WI38 (cell line): ENCODE results near the gene GPC3.

Experiments used
- H3K4me3 ChIP-seq: 2 replicates; pipeline ENCODE4 v1.5.1; 2011; ENCODE audit warnings: low read depth, mild to moderate bottlenecking, control low read depth, low read length
- CTCF ChIP-seq: IDR thresholded peaks from 2 replicates; pipeline ENCODE4 v1.5.1; 2012; ENCODE audit warnings: low read depth, mild to moderate bottlenecking, control low read depth, low read length

GPC3 gene

GRCh38 chrX:133834771-133835170, 150.6 kb downstream of the GPC3 start:
- no peak overlapping the region for H3K4me3 ChIP-seq
- TF ChIP-seq CTCF = no peak

DNA sequence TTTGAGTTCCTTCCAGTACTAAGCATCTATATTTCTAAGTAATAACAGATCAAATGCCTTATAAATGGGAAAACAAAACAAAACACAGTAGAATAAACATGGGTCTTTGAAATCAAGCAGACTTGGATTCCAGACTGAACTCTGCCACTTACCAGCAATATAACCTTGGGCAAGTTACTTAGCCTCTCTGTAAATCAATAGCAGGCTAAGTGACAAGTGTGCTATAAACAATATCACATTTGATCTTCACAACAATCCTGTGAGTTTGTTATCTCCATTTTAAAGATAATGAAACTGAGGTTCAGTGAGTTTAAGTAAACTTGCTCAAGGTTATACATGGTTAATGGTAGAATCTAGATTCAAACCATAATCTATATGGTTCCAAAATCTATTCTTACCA, 165.8 kb downstream of the GPC3 start:
- H3K4me3 ChIP-seq = no peak overlapping the region
- no peak for TF ChIP-seq CTCF

DNA sequence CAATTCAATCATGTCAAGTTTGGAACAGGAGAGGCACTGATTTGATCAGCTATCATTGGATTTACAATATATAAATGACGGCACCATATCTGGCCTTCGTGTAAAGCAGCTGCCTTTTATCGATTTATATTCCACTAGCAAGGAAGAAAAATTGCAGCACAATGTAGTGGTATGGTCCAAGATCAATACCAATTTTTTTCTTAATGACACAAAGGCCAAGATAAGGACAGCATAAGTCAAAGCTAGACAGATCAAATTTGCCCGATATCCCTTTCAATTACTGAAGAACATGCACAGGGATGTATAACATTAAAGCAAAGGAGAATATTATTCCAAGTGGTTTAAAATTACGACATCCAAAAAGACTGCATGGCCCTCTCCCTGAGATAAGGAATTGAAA, 167.4 kb downstream of the GPC3 start:
- no peak overlapping the region for H3K4me3 ChIP-seq
- TF ChIP-seq CTCF = no peak

GRCh38 chrX:133815496-133815895, 169.9 kb downstream of the GPC3 start:
- TF ChIP-seq CTCF = no peak
- no peak overlapping the region for H3K4me3 ChIP-seq

DNA sequence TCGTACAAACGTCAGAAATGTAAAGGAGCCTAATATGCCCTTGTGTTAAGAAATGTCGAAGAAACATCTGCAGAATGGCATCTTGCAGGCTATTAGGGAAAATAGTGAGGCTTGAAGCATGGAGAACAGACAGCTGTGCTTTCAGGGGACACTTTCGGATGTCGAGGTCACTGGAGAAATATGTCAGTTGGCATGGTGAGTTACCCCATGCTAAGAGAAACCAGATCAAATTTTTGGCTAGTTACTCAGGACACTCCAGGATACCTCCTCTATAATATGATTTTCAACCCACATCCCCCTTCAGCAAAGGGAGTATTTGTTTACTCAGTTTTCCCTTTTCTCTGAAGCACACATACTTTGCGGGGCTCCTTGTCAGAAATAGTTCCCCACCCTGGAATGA, 171.4 kb downstream of the GPC3 start:
- no peak overlapping the region for H3K4me3 ChIP-seq
- TF ChIP-seq CTCF = no peak

- H3K4me3 ChIP-seq = no peak overlapping the region
- TF ChIP-seq CTCF = no peak
Measured at GRCh38 chrX:133812402-133812801, 173.0 kb downstream of the GPC3 start.

GRCh38 chrX:133810925-133811324, 174.5 kb downstream of the GPC3 start:
- no peak for TF ChIP-seq CTCF
- H3K4me3 ChIP-seq = no peak overlapping the region
